Frontal cortex (tissue), 4 donors: ENCODE measurements around the gene CISH. TPM values are rescaled to one million over a fixed set of nuclear protein-coding genes. Genes with fewer than 3 reads are reported as not detected.

Experiments used
- DNase-seq, 2 donors: peaks; one replicate each; pipeline ENCODE4 v3.0.0; 2012; ENCODE audit warnings: low spot score in 2 of 2
- FAIRE-seq: peaks from 2 replicates; lab custom pipeline; 2012; peaks lifted over from hg19 to GRCh38; lab: Jason Lieb, UNC
- total RNA-seq: library from RNA; depleted of rRNA; stranded (reverse); fragments of >200 nt; gene quantifications from one replicate; pipeline ENCODE4 v1.2.3, GENCODE V29; 2014
- donor health status: control.
- donor health status: control.
- donor health status: control.

CISH gene
- total RNA-seq, 1 donor from 2014 or later = 0.41 TPM

DNA sequence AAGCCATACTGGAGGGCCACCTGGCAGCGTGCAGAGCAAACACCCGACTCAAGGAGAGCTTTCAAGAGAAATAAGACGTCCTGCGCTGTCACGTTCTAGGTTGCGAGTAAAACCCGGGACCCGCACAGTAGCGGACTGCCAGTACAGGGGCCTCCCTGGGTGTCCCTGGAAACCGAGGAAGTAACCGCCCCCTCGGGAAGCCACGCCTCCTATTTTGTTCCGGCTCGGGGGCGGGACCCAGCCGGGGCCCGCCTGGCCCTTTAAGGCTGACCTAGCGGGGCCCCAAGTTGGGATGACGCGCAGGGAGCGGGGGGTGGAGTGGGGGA is 5.2 kb upstream of the CISH start:
- FAIRE-seq = no peak
- DNase-seq = peak; percentile 94 to 97

DNA sequence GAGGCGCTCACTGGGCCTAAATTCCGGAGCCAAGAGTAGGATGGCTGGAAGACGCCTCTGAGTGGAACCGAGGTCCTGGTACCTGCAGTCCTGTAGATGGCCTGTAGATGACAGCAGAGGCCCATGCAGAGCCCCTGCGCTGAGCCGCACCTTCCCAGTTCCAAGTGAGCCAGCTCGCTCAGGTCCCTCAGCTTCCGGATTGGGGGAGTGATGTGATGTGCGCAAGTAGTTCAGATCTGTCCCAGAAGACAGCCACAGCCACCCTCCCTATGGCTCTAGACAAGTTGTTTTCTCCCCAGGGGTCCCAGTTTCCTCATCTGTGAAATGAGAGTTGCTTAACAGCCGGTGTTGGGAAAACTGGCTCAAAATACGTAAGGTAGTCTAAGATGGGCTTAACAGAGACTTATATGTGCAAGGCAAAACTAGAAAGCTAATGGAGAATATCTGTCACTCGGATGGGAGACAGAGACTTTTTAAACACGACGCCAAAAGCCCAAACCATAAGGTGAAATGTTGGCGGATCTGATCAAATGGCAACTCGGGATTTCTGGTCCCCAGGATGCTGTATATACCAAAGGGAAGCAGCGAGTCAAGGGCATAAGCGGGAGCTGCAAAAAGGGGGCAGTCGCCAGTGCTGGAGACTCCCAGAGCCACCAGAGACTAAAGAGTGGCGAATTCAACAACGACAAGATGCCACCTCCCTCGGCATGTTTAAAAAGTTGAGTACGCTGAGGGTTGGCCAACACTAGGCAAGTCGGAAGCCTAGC is 4.6 kb upstream of the CISH start:
- peak; percentile 85 to 89 for DNase-seq
- FAIRE-seq = no peak

DNA sequence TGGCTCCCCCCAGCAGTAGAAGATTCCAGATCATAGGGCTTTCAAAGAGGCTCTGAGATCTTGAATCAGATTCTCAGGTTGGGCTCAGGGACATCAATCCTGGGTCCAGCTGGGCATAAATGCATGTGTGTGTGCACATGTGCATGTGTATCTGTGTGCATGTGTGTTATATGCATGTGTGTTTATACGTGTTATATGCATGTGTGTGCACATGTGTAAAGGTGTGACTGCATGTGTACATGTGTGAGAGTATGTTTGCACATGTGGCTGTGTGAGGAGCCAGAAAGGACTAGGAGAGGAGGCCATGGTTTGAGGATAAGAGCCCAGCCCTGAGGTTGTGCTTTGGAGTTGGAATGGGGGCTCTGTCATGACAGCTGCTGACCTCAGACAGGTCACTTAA is 3.6 kb upstream of the CISH start:
- DNase-seq = no peak
- no peak for FAIRE-seq

DNA sequence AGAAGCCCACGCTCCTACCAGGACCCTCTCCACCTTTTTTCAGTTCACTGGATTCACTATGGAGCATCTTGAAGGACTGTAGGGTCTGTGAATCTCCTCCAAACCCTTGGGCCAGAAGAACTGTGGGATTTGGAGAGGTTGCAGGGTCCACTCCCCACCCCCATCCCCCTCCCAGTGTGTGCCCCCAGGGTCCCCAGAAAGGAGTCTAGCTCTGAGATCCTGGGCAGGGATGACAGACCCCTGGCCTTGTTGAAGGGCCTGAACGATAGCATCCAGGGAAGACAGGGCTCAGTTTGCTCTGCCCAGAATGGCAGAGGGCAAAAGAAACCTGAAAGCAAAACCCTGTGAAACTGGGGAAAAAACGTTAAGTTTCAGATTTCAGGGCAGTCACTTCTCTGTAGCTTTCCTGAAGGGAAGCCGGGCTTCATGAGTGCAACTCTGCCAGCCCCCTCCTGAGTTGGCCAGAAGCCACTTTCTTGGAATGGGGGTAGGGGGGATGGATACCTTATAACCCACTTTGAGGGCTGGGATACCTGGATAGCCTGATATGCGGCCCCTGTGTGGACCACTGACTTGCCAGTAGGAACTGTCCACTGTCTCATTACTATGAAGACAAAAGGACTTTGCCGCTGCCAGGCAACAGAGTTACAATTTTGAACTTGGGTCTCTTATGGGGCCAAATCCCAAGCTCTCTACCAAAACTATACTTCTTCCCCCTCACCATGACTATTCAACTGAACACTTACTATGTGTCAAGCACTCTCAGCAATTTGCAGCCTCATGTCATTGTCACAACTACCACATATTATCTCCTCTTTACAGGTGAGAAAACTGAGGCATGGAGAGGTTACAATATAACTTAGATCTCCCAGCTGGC is 1.6 kb upstream of the CISH start:
- FAIRE-seq (no peak), DNase-seq (no peak)

DNA sequence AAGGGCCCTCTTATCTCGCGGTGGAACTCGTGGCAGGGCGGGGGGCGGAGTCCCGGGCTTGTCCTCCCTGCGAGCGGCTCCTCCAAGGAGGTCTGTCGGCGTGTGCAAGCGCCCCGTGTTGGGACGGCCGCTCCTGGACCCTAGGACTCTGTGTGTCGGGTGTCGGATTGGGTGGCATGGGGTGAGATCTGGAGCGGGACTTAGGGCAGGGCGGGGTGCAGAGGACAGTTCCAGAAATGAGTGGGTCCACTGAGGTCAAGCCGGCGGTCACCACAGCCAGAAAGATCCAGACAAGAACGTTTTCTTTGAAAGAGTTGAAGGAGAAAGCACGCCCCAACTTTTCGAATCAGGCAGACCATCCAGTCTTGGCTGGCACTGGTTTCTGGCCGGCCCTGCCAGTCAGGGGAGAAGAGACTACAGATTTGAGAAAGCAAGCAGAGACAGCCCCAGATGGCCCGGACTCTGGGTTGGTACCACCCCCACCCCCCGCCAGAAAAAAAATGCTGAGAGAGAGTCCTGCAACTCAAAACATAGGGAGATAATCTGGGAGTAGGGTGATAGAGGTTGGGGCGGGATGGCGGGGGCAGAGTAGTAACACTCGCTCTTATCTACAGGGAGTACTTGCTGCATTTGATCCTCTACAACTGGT is 784 bp upstream of the CISH start:
- DNase-seq (no peak), FAIRE-seq (no peak)

DNA sequence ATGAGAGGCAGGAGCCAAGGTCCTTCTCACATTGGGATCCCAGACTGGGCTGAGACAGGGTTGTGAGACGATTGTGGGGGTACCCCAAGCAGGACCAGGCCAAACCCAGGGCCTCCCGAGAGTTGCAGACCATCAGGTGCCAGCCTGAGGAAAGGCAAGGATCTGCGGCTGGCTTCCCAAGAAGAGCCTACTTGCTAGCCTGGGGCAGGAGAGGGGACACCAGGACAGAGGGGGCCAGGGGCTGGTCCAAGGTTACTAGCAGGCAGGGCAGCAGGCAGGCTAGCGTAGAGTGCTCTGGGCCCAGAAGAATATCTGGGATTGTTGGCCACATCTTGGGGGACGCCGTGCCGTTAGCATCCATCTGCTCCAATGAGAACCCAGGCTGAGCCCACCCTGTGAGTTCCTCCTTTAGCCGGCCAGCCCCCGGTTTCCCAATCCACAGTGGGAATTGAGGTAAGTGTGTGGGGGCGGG is 546 bp downstream of the CISH start:
- no peak for FAIRE-seq
- no peak for DNase-seq

DNA sequence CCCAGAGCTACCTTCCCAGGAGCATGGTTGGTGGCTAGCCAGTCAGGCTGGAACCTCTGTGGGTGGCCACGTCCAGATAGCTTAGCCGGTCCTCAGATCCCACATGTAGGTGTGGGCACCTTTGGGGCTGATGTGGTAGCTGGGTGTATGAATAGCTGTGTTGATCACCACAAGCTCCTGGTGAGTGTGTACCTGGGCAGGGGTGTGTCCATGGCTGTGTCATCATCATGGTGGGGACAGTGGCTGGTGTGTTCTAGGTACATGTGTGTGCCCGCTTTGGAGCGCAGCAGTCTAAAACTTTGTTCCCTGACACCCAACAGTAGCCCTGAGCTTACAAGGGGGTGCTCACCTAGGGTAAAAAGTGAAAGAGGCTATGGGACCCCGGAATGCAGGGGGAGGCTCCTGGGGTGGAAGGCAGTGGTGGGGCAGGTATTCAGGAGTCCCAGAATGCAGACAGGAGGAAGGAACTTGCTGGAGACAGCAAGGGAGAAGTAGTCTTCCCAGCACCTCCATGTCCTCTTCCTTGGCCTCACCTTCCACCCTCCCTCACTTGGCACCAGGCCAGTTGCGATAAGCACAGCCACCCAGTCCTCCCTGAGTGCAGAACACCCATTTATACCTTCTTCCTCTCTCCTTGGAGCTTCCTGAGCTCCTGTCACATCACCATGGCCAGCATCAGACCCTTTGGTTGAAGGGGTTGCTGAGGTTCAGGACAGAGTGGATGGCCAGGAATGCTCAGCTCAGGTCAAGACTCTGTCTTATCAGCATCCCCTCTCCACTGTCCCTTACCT is 1.2 kb downstream of the CISH start:
- FAIRE-seq (no peak), DNase-seq (no peak)

DNA sequence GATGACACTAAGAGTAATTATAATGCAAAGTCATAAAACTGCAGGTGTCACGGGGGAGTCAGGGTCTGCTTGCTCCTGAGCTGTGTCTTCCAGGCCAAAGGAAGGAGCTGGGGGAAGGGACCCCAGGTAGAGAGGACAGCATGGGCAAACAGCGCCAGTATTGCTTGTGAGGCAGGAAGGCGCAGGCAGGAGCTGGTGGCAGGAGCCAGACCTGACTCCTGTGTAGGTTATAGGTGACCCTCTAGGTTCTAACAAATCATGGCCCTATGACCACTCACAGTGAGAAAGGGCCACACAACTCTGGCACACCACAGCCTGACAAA is 1.9 kb downstream of the CISH start:
- no peak for DNase-seq
- no peak for FAIRE-seq

DNA sequence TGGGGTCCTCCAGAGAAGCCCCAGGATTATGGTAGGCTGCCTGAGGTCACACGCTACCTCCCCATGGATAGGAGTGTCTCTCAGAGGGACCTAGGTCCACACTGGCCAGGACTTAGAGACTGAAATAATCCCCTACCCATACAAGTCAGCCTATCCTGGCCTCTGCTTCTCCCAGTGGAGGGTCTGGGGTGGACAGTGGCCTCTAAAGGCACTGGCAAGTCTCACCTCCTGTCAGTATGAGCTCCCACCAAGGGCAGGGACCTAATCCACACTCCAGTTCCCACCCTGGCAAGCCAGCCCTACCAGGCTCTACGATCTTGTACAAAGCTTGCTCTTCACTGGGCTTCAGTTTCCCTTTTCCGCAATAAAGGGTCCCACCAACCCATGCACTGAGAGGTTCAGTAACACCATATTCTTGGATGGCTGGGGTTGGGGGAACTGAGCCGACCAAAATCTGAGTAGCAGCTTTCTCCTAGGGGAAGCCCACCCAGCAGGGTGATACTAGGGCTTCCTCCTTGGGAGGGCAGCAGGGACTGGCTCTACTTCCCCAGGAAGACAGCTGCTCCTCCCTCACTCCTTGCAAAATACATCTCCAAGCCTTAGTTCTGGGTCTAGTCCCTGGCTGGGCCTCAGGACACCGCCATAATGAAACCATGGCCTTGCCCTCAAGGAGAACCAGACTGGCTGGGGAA is 2.4 kb downstream of the CISH start:
- FAIRE-seq = no peak

DNA sequence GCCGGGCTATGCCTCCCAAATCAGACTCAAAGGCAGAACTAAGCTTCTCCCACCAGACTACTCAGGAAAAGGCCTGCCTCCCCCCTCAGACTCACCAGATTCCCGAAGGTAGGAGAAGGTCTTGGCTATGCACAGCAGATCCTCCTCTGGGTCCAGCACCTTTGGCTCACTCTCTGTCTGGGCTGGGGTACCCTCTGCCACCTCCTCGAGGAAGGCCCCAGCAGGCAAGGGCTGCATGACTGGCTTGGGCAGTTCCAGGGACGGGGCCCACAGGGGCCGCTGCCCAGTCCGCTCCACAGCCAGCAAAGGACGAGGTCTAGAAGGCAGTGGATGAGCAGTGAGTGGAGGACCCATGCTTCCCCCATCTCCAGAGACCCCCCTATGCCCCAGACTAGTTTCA is 3.3 kb downstream of the CISH start:
- FAIRE-seq = no peak
- DNase-seq = no peak

More for the DNA sequence above, 2.4 kb downstream of the CISH start:
- no peak for DNase-seq

DNA sequence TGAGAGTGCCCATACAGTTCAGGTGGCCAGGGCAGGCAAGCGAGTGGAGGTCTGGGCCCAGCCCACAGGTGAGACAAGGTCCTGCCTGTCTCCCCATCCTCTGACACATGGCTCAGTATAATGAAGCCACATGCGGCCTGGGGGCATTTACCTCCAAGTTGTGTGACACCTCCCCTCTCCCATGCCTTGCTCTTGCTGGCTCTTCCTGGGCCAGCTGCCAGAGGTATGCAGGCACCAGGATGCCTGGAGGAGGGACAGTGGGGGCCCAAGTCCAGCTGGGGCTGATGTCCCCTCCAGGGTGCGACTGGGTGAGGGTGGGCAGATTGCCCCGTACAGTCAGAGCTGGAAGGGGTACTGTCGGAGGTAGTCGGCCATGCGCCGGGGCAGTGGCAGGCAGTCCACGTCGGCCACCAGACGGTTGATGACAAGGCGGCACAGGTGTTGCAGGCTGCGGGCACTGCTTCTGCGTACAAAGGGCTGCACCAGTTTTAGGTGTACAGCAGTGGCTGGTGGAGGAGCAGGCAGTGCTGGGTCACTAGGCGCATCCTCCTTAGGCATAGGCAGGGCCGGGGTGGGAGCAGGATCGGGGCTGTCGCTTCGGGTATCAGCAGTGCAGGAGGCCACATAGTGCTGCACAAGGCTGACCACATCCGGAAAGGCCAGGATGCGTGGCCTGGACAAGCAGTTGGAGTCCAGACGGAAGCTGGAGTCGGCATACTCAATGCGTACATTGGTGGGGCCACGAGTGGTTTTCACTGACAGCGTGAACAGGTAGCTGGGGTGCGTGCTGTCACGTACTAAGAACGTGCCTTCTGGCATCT is 4.1 kb downstream of the CISH start:
- FAIRE-seq (no peak), DNase-seq (no peak)

DNA sequence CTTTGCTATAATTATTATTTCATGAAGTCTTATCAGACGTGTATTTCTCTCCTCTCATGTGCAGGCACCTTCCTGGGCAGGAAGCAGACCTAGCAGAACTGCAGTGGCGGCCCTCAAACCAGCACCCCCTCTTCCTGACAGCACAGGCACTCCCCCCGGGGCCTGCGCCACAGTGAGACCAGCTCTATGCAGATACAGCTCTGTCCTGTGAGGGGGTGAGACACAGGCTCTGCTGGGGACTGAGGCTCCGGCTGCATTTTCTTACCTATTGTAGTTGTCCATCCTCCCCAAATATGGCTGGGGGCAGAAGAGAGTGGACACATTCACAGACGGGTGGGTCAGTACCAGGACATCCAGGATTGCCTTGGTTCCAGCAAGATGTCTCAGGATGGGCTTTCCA is 5.0 kb downstream of the CISH start:
- DNase-seq (no peak), FAIRE-seq (no peak)

DNA sequence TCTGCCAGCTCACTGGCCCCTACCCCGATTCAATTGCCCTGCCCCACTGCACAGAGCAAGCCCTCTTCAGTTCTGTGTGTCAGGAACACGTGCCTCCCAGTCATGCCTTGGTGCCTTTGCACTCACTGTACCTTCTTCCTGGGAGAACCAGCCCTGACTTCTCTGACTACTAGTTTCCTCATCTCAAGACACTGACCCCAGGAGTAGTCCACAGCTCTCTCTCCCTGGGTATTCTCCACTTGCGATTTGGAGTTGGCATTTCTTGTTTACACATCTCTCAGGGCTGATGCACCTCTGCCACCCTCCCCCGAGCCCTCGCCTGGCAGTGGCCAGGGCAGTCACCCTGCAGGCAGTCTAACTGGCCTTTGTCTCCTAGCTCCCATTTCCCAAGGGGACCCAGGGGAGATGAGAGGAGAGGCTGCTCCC is 5.7 kb downstream of the CISH start:
- FAIRE-seq (no peak), DNase-seq (no peak)

DNA sequence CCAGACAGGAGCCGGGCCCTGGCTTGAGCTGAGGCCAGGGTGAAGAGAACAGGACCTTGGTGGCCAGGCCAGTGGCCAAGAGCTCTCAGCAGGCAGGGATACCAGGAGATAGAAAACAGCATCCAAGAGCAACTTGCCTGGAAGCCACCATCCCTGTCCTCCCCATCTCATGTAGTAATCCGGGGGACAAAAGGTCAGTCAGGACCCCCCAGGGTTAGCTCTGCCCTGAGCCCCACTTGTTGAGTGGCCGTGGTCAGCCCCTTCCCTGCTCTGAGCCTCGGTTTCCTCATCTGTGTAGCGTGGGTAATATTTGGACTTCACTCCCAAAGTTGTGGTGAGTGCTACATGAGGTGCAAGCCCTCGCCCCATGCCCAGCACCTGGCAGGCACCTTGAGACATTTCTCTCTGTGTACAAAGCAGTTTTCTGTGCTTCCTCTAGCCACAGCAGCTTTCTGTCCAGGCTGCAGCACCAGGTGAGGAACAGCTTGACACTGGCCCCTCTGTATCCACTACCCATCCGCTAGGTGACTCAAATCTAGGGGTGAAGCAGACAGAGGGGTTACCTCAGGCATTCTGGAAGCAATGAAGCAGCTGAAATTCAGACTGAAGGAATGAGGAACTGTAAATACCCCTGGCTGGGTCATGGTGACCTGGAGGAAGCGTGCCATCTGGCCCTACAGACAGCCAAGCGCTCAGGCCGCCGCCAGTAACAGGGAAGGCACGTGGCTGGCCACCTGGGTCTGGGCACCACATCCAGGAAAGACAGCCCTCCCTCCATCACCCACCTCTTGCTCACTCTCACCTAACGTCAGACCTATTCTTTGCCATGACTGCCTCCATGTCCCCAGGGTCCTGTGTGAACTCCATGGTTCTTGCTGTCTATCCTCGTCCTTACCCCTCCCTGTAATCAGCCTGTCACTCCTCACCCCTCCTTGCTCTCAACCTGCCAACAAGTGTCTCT is 6.7 kb downstream of the CISH start:
- FAIRE-seq = no peak
- DNase-seq = no peak

DNA sequence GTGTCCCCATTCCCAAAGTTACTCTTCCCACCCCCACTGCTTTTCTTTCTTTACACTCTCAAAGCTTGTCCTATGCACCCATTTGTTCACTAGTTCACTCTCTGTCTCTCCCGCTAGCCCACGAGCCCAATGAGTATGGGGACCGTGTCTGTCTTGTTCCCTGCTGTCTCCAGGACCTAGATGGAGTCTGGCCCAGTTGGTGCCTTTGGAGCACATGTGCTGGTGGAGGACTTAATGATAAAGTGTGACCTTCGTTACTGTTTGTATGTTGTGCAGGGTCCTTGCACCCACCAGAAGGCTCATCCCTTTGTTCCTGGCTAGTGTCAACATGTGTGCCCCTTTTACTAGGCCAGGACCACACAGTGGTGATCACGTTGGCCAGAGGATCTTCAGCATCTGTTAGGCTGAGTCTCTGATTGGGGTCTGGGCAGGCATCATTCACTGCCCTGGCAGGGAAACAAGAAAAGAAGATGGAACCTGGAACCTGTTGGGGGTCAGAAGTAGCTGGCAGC is 7.4 kb downstream of the CISH start:
- FAIRE-seq = no peak
- no peak for DNase-seq

DNA sequence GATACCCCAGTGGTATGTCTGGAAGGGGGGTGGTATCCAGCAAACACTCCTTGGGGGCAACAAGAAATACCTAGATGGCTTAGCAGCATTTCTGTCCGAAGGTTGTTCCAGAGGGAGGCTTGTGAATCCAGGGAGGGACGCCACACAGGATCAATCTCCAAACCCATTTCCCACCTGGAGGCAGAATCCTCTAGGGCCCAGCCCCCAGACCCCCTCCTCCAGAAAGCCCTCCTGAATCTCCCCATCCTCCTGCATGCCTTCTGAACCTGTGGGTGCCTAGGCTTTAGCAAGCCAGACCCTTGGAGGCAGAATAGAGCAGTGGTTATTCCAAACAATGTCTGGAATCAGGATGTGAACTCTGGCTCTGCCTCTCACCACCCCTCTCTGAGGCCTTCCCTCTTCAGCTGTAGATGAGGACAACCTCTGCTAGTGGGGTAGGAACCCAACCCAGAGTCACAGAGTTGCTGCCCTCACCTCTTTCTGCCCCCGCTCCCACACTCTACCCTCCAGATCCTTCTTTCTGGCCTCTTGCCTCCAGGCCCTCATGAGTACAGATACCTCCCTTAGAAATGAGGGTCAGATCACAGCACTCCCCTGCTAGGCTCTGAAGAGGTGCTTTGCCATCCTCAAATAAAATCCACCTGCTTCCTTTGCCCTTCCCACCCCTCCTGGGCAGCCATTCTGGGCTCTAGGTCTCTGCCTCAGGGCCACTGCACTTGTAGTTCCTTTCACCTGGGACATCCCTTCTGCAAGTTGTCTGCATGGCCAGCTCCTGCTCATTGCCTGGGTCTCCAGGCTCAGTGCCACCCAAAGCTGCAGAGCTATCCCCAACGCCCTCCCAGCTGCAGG is 8.1 kb downstream of the CISH start:
- FAIRE-seq (no peak), DNase-seq (no peak)
